ENCODE results near the gene UTP25. TPM values are rescaled to one million over a fixed set of nuclear protein-coding genes. Genes with fewer than 3 reads are reported as not detected.

Gene UTP25
- total and polyA plus RNA-seq, 12 donors: 2.2 to 11.6 (median 7.8) TPM

DNA sequence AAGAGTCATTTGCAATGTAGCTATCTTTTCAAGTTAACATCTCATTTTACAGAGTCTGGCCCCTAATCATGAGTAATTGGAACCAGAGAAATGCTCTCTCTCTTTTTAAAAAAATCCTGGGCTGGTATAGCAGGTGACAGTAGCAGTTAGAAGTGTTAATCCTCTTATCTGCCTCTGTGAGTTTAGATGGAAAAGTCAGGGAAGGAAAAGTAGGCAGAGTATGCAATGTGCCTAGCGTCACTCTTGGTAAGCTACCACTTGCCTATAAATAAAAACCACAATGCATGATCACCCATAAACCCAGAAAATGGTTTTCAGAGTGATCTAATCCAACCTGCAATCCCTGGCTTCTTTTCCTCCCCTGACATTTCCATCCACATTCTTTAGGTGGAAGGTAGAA lies 43.2 kb downstream of the UTP25 start:
- Histone ChIP-seq H3K27me3 (no peaks in the 10 kb centered on the region), H3K36me3 (replicated peaks in 1 of 2) (no peaks in the 10 kb centered on the region), H3K4me3 (no peak overlapping the region), H3K4me1 (replicated peaks in 1 of 2) (no peaks in the 10 kb centered on the region), H3K9me3 (replicated peaks in 1 of 3) (peaks cover 0 to 3% (median 0%) of the 10 kb centered on the region in 3 donors), H3K27ac (no peak overlapping the region)
- TF ChIP-seq, protein P1, sequence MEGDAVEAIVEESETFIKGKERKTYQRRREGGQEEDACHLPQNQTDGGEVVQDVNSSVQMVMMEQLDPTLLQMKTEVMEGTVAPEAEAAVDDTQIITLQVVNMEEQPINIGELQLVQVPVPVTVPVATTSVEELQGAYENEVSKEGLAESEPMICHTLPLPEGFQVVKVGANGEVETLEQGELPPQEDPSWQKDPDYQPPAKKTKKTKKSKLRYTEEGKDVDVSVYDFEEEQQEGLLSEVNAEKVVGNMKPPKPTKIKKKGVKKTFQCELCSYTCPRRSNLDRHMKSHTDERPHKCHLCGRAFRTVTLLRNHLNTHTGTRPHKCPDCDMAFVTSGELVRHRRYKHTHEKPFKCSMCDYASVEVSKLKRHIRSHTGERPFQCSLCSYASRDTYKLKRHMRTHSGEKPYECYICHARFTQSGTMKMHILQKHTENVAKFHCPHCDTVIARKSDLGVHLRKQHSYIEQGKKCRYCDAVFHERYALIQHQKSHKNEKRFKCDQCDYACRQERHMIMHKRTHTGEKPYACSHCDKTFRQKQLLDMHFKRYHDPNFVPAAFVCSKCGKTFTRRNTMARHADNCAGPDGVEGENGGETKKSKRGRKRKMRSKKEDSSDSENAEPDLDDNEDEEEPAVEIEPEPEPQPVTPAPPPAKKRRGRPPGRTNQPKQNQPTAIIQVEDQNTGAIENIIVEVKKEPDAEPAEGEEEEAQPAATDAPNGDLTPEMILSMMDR (IDR thresholded peaks at IDR 0.05): no peak
- WGBS, 4 donors: 0 to 87% (median 49%) methylated on average over 1 of the region's 1 CpG
- intact Hi-C loops (cut with DNase I): no loop called here
- DNase-seq: no peak

DNA sequence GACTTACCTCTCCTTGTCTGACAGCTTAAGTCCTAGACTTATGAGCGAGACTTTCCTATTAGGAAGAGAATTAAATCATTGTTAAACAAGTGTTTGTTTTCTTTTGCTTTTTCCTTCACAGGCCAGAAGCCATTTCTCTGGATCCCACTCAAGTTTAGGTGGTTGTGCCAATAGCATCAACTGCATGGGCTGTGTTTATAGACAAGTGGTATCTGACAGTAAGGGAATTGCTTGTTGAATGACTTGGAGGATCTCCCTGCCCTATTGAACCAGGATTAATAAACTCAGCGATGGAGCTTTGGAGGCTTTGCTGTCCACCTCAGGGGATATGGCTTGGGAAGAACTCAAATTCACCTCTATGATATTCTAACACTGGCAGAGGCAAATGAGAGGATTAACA lies 43.7 kb downstream of the UTP25 start:
- intact Hi-C loops (cut with DNase I): no loop called here
- H3K4me1 ChIP-seq (replicated peaks in 1 of 2): no peaks in the 10 kb centered on the region
- 67 to 77% (median 71%) methylated on average over 2 of the region's 2 CpGs for WGBS, 4 donors
- TF ChIP-seq POLR2A (IDR thresholded peaks at IDR 0.05): no peak
- TF ChIP-seq, protein P1 (IDR thresholded peaks at IDR 0.05): no peak
- DNase-seq: no peak
- H3K4me3 ChIP-seq: no peak overlapping the region
- no peak overlapping the region for H3K27ac ChIP-seq
- no peaks in the 10 kb centered on the region for H3K27me3 ChIP-seq
- H3K9me3 ChIP-seq (replicated peaks in 1 of 3): peaks cover 0 to 3% (median 0%) of the 10 kb centered on the region in 3 donors
- H3K36me3 ChIP-seq (replicated peaks in 1 of 2): no peaks in the 10 kb centered on the region

DNA sequence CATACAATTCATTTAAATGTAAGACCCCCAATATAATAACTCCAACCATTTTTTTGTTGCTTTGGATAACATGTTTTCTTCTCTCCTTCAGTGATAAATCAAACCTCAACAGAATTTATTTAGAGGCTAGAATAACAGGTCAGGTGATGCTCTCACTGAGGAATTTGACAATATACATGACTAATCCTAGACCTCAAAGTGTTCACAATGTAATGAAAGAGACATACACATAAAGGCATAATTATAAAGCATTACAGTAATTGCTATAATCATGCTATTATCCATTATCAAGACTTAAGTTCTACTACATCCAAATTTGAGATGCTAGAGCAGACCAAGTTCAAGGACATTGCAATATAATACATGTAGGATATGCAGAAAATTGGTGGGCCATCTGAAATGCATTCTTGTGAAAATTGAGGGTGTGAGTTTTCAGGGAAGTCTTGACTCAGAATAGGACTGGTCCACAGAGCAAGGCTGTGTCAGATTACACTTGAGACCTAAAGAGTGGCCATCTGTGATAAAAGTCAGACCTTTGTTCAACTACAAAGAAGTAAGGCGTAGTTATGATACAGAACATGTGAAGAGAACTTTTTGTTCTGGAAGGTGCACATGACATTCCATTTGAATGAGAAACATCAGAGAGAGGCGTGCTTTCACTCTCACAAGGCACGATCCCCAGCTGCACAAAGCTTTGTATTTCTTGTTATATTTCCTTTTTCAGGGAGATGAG lies 45.5 kb downstream of the UTP25 start:
- H3K4me3 ChIP-seq: no peak overlapping the region
- H3K4me1 ChIP-seq (replicated peaks in 1 of 2): no peaks in the 10 kb centered on the region
- H3K27me3 ChIP-seq: no peaks in the 10 kb centered on the region
- TF ChIP-seq, protein P1 (IDR thresholded peaks at IDR 0.05): no peak
- no peak for TF ChIP-seq POLR2A (IDR thresholded peaks at IDR 0.05)
- no peaks in the 10 kb centered on the region for H3K9me3 ChIP-seq (replicated peaks in 1 of 3)
- WGBS, 4 donors: 89 to 91% (median 90%) methylated on average over 3 of the region's 3 CpGs
- no peak for DNase-seq
- intact Hi-C loops (cut with DNase I): no loop called here
- H3K36me3 ChIP-seq (replicated peaks in 1 of 2): no peaks in the 10 kb centered on the region
- no peak overlapping the region for H3K27ac ChIP-seq

DNA sequence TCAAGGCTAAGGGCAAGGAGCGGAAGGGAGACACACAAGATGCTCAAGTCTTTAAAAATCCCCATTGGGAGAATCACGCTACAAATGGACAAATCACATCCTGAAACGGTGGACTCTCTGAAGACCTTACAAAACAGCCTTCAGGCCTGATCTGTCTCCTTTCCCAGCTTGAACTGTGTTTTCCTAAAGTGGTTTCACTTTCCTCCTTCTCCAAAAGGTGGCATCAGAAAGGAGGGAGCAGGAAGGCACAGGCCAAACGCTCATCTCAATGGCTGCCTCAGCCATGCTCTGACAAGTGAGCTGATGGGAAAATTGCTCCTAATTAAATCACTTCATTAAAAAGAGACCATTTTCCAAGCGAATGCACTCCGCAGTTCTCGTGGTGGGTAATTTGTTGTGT lies 47.7 kb downstream of the UTP25 start:
- intact Hi-C loops (cut with DNase I): no loop called here

More for the DNA sequence above, 47.7 kb downstream of the UTP25 start:
- WGBS, 4 donors: 36 to 48% (median 40%) methylated on average over 7 of the region's 7 CpGs
- Histone ChIP-seq H3K9me3 (replicated peaks in 1 of 3) (no peaks in the 10 kb centered on the region), H3K36me3 (replicated peaks in 1 of 2) (no peaks in the 10 kb centered on the region), H3K4me3 (no peak overlapping the region), H3K27me3 (no peaks in the 10 kb centered on the region), H3K4me1 (replicated peaks in 1 of 2) (no peaks in the 10 kb centered on the region), H3K27ac (peak overlapping the region in 1 of 5 donors; percentile 20)
- TF ChIP-seq, protein P1 (IDR thresholded peaks at IDR 0.05): peak; percentile 19 to 56 (median 42)
- no peak for TF ChIP-seq POLR2A (IDR thresholded peaks at IDR 0.05)
- DNase-seq: peak in 6 of 7 donors; percentile 30 to 69 (median 44)

Measured in adrenal gland (tissue), 12 donors.